ENCODE data around the gene B3GAT2. TPM values are rescaled to one million over a fixed set of nuclear protein-coding genes. Genes with fewer than 3 reads are reported as not detected.

The B3GAT2 gene
- total RNA-seq, 2 donors from 2014 or later = not detected

GRCh38 chr6:70884074-70884983 lies 72.5 kb downstream of the B3GAT2 start:
- intact Hi-C loops (cut with DNase I) = loop anchor here (5.0 to 10.0 kb wide), 4 partner anchors 177 to 660 kb away; no protein-coding TSS in a partner anchor
- Histone ChIP-seq H3K36me3 (no peaks in the 10 kb centered on the region), H3K9me3 (no peaks in the 10 kb centered on the region), H3K4me1 (no peaks in the 10 kb centered on the region), H3K27ac (no peak overlapping the region), H3K4me3 (no peak overlapping the region), H3K9ac (ENCODE audit: low read depth in 2 of 2, low read length in 2 of 2) (no peak overlapping the region), H3K27me3 (no peaks in the 10 kb centered on the region)
- peak; percentile 65 for DNase-seq
- TF ChIP-seq CTCF (IDR thresholded peaks at IDR 0.05) = peak; percentile 91

- H3K27ac ChIP-seq = no peak overlapping the region
- H3K9me3 ChIP-seq = no peaks in the 10 kb centered on the region
- H3K4me3 ChIP-seq = no peak overlapping the region
- no peak overlapping the region for H3K9ac ChIP-seq (ENCODE audit: low read depth in 2 of 2, low read length in 2 of 2)
- no peak for TF ChIP-seq CTCF (IDR thresholded peaks at IDR 0.05)
- DNase-seq = no peak
- H3K4me1 ChIP-seq = no peaks in the 10 kb centered on the region
- no peaks in the 10 kb centered on the region for H3K27me3 ChIP-seq
- intact Hi-C loops (cut with DNase I) = no loop called here
- no peaks in the 10 kb centered on the region for H3K36me3 ChIP-seq
These were observed 77.4 kb downstream of the B3GAT2 start for GRCh38 chr6:70879496-70879895.

- no peak for DNase-seq
- Histone ChIP-seq H3K27ac (no peak overlapping the region), H3K36me3 (no peaks in the 10 kb centered on the region), H3K4me1 (no peaks in the 10 kb centered on the region), H3K9ac (ENCODE audit: low read depth in 2 of 2, low read length in 2 of 2) (no peak overlapping the region), H3K4me3 (no peak overlapping the region), H3K27me3 (no peaks in the 10 kb centered on the region), H3K9me3 (peaks cover 4% of the 10 kb centered on the region)
- no peak for TF ChIP-seq CTCF (IDR thresholded peaks at IDR 0.05)
- intact Hi-C loops (cut with DNase I) = no loop called here
These were observed 82.5 kb downstream of the B3GAT2 start for GRCh38 chr6:70874181-70874913.

GRCh38 chr6:70872469-70872868 lies 84.4 kb downstream of the B3GAT2 start:
- H3K9me3 ChIP-seq = peaks cover 4% of the 10 kb centered on the region
- no peak for DNase-seq
- H3K27me3 ChIP-seq = no peaks in the 10 kb centered on the region
- intact Hi-C loops (cut with DNase I) = no loop called here
- H3K4me3 ChIP-seq = no peak overlapping the region
- no peaks in the 10 kb centered on the region for H3K36me3 ChIP-seq
- H3K4me1 ChIP-seq = no peaks in the 10 kb centered on the region
- no peak overlapping the region for H3K9ac ChIP-seq (ENCODE audit: low read depth in 2 of 2, low read length in 2 of 2)
- H3K27ac ChIP-seq = no peak overlapping the region
- TF ChIP-seq CTCF (IDR thresholded peaks at IDR 0.05) = no peak

GRCh38 chr6:70864401-70864800 lies 92.5 kb downstream of the B3GAT2 start:
- H3K4me3 ChIP-seq = no peak overlapping the region
- no peaks in the 10 kb centered on the region for H3K36me3 ChIP-seq
- no peaks in the 10 kb centered on the region for H3K4me1 ChIP-seq
- H3K9ac ChIP-seq (ENCODE audit: low read depth in 2 of 2, low read length in 2 of 2) = no peak overlapping the region
- no peak for DNase-seq
- H3K27me3 ChIP-seq = no peaks in the 10 kb centered on the region
- no peak for TF ChIP-seq CTCF (IDR thresholded peaks at IDR 0.05)
- H3K27ac ChIP-seq = no peak overlapping the region
- intact Hi-C loops (cut with DNase I) = no loop called here
- H3K9me3 ChIP-seq = no peaks in the 10 kb centered on the region
